Measurements from ENCODE around the gene OPN1LW.
"Not testable (repeated sequence)": the region's sequence is repeated elsewhere in the genome, so short reads cannot be mapped to it uniquely, and the experiment has no call there.

Gene OPN1LW

GRCh38 chrX:154135458-154136229, 8.4 kb upstream of the OPN1LW start:
- DNase-seq: no peak

GRCh38 chrX:154136627-154137161, 7.3 kb upstream of the OPN1LW start:
- DNase-seq: peak; percentile 19 to 72

DNA sequence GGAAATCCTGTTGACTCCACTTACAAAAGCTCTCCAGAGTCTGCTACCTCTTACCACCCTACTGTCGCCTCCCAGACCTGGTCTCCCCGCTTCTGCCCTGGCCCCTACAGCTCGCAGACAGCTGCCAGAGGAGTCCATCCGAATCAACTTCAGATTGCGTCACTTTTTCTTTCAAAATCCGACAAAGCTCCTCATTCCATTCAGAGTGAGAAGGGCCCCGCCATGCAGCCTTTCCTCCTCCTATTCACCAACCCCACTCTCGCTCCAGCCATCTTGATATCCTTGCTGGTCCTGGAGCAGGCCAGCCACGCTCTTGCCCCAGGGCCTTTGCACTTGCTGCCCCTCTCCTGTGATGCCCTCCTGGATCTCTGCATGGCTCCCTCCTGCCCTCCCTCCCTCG, 5.2 kb upstream of the OPN1LW start:
- DNase-seq: no peak

GRCh38 chrX:154140206-154140605, 3.8 kb upstream of the OPN1LW start:
- no peak for DNase-seq

DNA sequence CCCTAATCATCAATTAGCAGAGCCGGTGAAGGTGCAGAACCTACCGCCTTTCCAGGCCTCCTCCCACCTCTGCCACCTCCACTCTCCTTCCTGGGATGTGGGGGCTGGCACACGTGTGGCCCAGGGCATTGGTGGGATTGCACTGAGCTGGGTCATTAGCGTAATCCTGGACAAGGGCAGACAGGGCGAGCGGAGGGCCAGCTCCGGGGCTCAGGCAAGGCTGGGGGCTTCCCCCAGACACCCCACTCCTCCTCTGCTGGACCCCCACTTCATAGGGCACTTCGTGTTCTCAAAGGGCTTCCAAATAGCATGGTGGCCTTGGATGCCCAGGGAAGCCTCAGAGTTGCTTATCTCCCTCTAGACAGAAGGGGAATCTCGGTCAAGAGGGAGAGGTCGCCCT, 3.3 kb upstream of the OPN1LW start:
- no peak for DNase-seq

DNA sequence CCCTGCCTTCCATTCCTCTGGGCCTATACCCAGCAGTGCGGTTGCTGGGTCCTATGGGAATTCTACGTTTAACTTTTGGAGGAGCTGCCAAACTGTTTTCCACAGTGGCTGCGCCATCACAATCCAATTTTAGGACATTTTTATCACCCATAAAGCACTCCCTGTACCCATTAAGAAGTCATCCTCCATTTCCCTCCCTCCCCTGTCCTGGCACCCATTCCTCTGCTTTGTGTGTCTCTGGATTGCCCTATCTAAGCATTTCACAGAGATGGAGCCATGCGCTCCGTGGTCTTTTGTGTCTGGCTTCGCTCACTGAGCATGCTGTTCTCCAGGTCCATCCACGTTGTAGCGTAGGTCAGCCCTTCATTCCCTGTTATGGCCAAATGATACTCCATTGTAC, 1.7 kb upstream of the OPN1LW start:
- no peak for DNase-seq

GRCh38 chrX:154142950-154143745, 895 bp upstream of the OPN1LW start:
- no peak for DNase-seq

GRCh38 chrX:154151030-154151429, 7.0 kb downstream of the OPN1LW start:
- DNase-seq: not testable (repeated sequence)

DNA sequence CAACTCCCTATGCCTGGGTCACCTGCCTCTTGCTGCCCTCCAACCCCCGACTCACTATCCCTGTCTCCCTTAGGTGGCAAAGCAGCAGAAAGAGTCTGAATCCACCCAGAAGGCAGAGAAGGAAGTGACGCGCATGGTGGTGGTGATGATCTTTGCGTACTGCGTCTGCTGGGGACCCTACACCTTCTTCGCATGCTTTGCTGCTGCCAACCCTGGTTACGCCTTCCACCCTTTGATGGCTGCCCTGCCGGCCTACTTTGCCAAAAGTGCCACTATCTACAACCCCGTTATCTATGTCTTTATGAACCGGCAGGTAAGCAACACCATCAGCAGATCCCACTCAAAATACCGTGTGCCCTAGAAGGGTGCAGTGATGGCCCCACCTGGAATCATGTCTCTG, 12.2 kb downstream of the OPN1LW start:
- DNase-seq: not testable (repeated sequence)

- not testable (repeated sequence) for DNase-seq
Measured at GRCh38 chrX:154157207-154157606, 13.2 kb downstream of the OPN1LW start.

GRCh38 chrX:154159345-154159744, 15.3 kb downstream of the OPN1LW start:
- DNase-seq: not testable (repeated sequence)

DNA sequence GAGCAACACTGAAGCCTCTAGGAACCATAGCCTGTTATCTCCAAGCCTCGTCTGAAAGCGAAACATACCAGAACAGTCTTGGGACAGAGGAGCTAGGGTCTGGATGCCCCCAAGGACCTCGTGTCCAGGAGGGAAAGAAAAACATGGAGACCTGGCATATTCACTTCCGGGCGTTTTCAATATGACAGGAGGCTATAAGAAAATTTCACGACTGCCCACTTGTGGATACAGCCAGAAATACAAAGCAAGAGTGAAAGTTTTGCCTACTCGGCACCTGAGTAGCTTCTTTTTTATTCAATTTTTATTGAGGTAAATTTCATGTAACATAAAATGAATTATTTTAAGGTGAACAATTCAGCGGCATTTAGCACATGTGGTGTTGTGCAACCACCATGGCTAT, 20.9 kb downstream of the OPN1LW start:
- not testable (repeated sequence) for DNase-seq

DNA sequence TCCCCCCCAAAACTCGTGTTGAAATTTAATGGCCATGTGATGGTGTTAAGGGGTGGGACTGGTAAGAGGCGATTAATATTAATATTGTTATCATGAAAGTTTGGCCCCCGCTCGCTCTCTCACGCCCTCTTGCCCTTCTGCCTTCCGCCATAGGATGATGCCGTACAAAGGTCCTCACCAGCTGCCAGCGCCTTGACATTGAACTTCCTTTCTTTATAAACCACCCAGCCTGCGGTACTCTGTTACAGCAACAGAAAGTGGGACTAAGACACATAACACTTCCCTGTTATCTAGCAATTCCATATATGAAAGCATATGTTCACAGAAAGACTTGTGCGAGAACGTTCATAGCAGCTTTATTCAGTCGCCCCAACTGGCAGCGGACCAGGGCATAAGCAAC, 24.3 kb downstream of the OPN1LW start:
- not testable (repeated sequence) for DNase-seq

DNA sequence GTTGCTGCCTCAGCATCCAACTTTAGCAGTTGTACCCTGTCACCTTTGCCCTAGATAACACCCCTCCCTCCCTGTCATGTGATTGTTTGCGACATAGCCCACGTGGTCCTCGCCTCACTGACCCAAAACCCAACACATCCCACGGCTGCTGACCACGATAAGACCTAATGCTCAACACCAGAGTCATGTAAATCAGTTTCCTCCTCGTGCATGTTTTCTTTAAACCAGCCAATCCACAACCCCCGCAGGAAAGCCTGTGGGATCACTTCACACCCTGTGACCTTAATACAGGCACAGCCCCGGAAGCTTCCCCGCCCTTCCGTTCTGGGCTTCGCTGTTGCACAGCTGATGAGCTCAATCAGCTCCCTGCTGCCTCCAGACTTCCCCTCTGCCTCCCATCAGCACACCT, 28.5 kb downstream of the OPN1LW start:
- DNase-seq: not testable (repeated sequence)

- not testable (repeated sequence) for DNase-seq
Measured at GRCh38 chrX:154174356-154174755, 30.3 kb downstream of the OPN1LW start.

DNA sequence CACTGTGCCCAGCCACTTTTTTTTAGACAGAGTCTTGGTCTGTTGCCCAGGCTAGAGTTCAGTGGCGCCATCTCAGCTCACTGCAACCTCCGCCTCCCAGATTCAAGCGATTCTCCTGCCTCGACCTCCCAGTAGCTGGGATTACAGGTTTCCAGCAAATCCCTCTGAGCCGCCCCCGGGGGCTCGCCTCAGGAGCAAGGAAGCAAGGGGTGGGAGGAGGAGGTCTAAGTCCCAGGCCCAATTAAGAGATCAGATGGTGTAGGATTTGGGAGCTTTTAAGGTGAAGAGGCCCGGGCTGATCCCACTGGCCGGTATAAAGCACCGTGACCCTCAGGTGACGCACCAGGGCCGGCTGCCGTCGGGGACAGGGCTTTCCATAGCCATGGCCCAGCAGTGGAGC, 38.3 kb downstream of the OPN1LW start, which contains the start of gene OPN1MW:
Gene OPN1MW (plus strand): TSS at position 301 of the 400 bp plus-strand sequence. CDS start 82 bp downstream, at position 383.
- DNase-seq: not testable (repeated sequence)

GRCh38 chrX:154183794-154184193, 39.8 kb downstream of the OPN1LW start:
- DNase-seq: not testable (repeated sequence)

- not testable (repeated sequence) for DNase-seq
Measured at GRCh38 chrX:154192846-154193245, 48.8 kb downstream of the OPN1LW start.

DNA sequence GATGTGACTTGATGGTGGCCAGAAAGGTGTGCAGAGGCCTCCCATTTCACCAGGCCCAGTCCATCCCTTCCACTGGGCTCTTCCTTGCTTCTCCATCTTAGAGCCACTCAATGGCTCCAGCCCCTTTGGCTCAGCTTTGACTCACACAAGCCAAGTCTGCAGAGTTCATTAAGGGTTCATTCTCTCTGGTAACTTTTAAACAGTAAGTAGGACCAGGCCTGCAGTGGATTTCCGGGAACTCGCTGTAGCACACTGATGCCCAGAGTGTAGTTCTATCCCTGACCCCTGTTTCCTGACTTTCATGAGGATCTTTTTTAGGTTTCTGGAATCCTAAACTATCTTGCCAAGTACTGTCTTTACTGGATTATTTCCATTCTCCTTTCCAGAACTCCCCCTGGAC, 50.3 kb downstream of the OPN1LW start:
- not testable (repeated sequence) for DNase-seq

- DNase-seq: not testable (repeated sequence)
Measured at GRCh38 chrX:154196466-154196865, 52.4 kb downstream of the OPN1LW start.
